K562 (cell line): ENCODE measurements around the gene GARIN1A. TPM values are rescaled to one million over a fixed set of nuclear protein-coding genes. Genes with fewer than 3 reads are reported as not detected.

Source experiments
- CEBPB ChIP-seq: fragments of 450-650 bp; IDR thresholded peaks from 2 replicates; pipeline ENCODE4 v1.6.1; 2016; ENCODE audit warnings: missing genetic modification characterization, missing compliant biosample characterization
- ETV6 ChIP-seq, 3 experiments: fragments of 150-350 bp in 1 of 3; sonication (generic) in 1 of 3; formaldehyde crosslinking in 1 of 3; IDR thresholded peaks; 2 replicates each; pipeline versions ENCODE4 v1.6.1 to v1.8.0; 2014 to 2022; ENCODE audit warnings: borderline replicate concordance in 2 of 3, low read depth in 2 of 3, antibody characterized with exemption in 1 of 3, low read length in 1 of 3, mild to moderate bottlenecking in 1 of 3, missing genetic modification reagents in 1 of 3
- RCOR1 ChIP-seq, 2 experiments: IDR thresholded peaks; 2 replicates each; pipeline ENCODE4 v1.6.1; 2012; ENCODE audit warnings: low read depth in 2 of 2, low read length in 2 of 2, borderline replicate concordance in 1 of 2, improper control_type of control experiment in 1 of 2
- SNRNP70 ChIP-seq: fragments of 200-400 bp; formaldehyde crosslinking; optimal IDR thresholded peaks from 2 replicates; pipeline ENCODE3; 2017; ENCODE audit warnings: low read depth, low read length
- ZKSCAN3 ChIP-seq: fragments of 250-450 bp; sonication (Bioruptor Pico); IDR thresholded peaks from 2 replicates; pipeline ENCODE4 v1.4.0; 2020
- polyA plus RNA-seq, 8 experiments: library from polyadenylated mRNA; depleted of rRNA in 4 of 8; stranded (reverse) in 5 of 8; unstranded in 3 of 8; fragments of >200 nt; fragmentation: Nextera tagmentation in 2 of 8; fragmentation: Illumina TruSeq in 1 of 8; extraction: Ambion mirVana in 2 of 8; extraction: Trizol in 1 of 8; gene quantifications; 2 replicates each; pipeline versions ENCODE4 v1.2.1 to v1.2.3, GENCODE V29; 2011 to 2014; ENCODE audit warnings: inconsistent platforms in 1 of 8, missing spikeins in 1 of 8
- total RNA-seq, 7 experiments: library from RNA; depleted of rRNA in 6 of 7; stranded (reverse); fragments of >200 nt in 6 of 7; fragmentation: Illumina TruSeq in 2 of 7; extraction: Trizol in 2 of 7; gene quantifications; 2 replicates each; pipeline versions ENCODE4 v1.2.1 to v1.2.3, GENCODE V29; 2011 to 2021; ENCODE audit warnings: low replicate concordance in 1 of 7
- TF ChIP-seq, protein P1 (sequence below): fragments of 250-450 bp; sonication (Bioruptor Pico); IDR thresholded peaks from 2 replicates; pipeline ENCODE4 v1.5.0; 2020; ENCODE audit warnings: mild to moderate bottlenecking, borderline replicate concordance
- TF ChIP-seq, protein P2 (sequence below): fragments of 450-650 bp; formaldehyde crosslinking; IDR thresholded peaks from 2 replicates; pipeline ENCODE4 v1.4.0; 2020; ENCODE audit warnings: mild to moderate bottlenecking, moderate library complexity
- TF ChIP-seq, protein P3 (sequence below): sonication (generic); formaldehyde crosslinking; IDR thresholded peaks from 2 replicates; pipeline ENCODE4 v1.8.0; 2022; ENCODE audit warnings: mild to moderate bottlenecking, missing genetic modification reagents
- TF ChIP-seq, protein P4 (sequence below): fragments of 450-650 bp; formaldehyde crosslinking; IDR thresholded peaks from 2 replicates; pipeline ENCODE4 v1.4.0; 2020; ENCODE audit warnings: mild to moderate bottlenecking, moderate library complexity

GARIN1A gene
- total and polyA plus RNA-seq, 9 of the 15 experiments (the other 6 are each of a cell fraction or from before 2014, with no cell fraction given) = 0.01 to 0.41 (median 0.04) TPM; not detected in 3

DNA sequence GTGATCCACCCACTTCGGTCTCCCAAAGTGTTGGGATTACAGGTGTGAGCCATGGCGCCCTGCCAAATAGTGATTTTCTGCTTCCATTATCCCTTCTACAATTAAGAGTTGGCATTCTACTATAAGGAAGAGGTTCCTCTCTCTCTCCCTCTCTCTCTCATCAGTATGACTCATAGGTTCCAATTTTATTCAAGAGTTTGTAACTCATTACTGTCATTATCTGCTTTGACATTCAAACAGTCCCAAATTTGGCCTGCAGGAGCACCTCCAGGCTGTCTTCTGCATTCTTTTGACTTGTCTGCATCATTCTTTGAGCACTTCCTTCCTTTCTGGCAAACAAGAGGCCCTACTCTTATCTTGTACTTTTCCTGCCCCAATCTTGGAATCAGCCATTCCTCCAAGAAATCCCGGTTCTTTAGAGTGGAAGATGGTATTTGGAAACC is 33.8 kb downstream of the GARIN1A start (continued):
- TF ChIP-seq, protein P1, sequence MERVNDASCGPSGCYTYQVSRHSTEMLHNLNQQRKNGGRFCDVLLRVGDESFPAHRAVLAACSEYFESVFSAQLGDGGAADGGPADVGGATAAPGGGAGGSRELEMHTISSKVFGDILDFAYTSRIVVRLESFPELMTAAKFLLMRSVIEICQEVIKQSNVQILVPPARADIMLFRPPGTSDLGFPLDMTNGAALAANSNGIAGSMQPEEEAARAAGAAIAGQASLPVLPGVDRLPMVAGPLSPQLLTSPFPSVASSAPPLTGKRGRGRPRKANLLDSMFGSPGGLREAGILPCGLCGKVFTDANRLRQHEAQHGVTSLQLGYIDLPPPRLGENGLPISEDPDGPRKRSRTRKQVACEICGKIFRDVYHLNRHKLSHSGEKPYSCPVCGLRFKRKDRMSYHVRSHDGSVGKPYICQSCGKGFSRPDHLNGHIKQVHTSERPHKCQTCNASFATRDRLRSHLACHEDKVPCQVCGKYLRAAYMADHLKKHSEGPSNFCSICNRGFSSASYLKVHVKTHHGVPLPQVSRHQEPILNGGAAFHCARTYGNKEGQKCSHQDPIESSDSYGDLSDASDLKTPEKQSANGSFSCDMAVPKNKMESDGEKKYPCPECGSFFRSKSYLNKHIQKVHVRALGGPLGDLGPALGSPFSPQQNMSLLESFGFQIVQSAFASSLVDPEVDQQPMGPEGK = no peak
- TF ChIP-seq RCOR1 (IDR thresholded peaks at IDR 0.05; ENCODE audit: borderline replicate concordance in 1 of 2, low read depth in 2 of 2, low read length in 2 of 2) (no peak), SNRNP70 (no peak), ZKSCAN3 (no peak), CEBPB (tag) (no peak), ETV6 (IDR thresholded peaks at IDR 0.05; ENCODE audit: borderline replicate concordance in 1 of 2, low read depth in 2 of 2, low read length in 1 of 2) (no peak), ETV6 (CRISPR knock-in tag; IDR thresholded peaks at IDR 0.05; ENCODE audit: borderline replicate concordance) (no peak)
- TF ChIP-seq, protein P2, sequence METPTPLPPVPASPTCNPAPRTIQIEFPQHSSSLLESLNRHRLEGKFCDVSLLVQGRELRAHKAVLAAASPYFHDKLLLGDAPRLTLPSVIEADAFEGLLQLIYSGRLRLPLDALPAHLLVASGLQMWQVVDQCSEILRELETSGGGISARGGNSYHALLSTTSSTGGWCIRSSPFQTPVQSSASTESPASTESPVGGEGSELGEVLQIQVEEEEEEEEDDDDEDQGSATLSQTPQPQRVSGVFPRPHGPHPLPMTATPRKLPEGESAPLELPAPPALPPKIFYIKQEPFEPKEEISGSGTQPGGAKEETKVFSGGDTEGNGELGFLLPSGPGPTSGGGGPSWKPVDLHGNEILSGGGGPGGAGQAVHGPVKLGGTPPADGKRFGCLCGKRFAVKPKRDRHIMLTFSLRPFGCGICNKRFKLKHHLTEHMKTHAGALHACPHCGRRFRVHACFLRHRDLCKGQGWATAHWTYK (CRISPR knock-in tag) = no peak
- TF ChIP-seq, protein P3, sequence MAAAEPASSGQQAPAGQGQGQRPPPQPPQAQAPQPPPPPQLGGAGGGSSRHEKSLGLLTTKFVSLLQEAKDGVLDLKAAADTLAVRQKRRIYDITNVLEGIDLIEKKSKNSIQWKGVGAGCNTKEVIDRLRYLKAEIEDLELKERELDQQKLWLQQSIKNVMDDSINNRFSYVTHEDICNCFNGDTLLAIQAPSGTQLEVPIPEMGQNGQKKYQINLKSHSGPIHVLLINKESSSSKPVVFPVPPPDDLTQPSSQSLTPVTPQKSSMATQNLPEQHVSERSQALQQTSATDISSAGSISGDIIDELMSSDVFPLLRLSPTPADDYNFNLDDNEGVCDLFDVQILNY (CRISPR knock-in tag) = no peak
- TF ChIP-seq, protein P4, sequence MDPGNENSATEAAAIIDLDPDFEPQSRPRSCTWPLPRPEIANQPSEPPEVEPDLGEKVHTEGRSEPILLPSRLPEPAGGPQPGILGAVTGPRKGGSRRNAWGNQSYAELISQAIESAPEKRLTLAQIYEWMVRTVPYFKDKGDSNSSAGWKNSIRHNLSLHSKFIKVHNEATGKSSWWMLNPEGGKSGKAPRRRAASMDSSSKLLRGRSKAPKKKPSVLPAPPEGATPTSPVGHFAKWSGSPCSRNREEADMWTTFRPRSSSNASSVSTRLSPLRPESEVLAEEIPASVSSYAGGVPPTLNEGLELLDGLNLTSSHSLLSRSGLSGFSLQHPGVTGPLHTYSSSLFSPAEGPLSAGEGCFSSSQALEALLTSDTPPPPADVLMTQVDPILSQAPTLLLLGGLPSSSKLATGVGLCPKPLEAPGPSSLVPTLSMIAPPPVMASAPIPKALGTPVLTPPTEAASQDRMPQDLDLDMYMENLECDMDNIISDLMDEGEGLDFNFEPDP (CRISPR knock-in tag) = no peak
